ENCODE data around the gene CASZ1. TPM values are rescaled to one million over a fixed set of nuclear protein-coding genes. Genes with fewer than 3 reads are reported as not detected.

CASZ1 gene
- total RNA-seq, 1 experiment from 2014 or later = 3.9 TPM

GRCh38 chr1:10602936-10603335 lies 193.5 kb downstream of the CASZ1 start:
- no peak overlapping the region for H3K4me3 Mint-ChIP-seq

More at GRCh38 chr1:10602936-10603335, 193.5 kb downstream of the CASZ1 start:
- no peak for DNase-seq
- no peak for TF ChIP-seq CTCF (conservative IDR thresholded peaks at IDR 0.05)
- H4K5ac ChIP-seq (ENCODE audit: insufficient read length, low read depth, low read length) = no peak overlapping the region
- H2BK15ac ChIP-seq (ENCODE audit: low read depth, low read length) = no peak overlapping the region
- no peaks in the 10 kb centered on the region for H3K9me3 ChIP-seq (ENCODE audit: control insufficient read depth, low read depth, low read length)
- H3K27ac Mint-ChIP-seq = no peak overlapping the region
- 0 out of 2 replicates have a peak, but pooled peaks cover 6% of the 10 kb centered on the region for H3K4me1 ChIP-seq (ENCODE audit: insufficient read depth, low read length)
- H3K9me3 Mint-ChIP-seq = no peaks in the 10 kb centered on the region
- H3K18ac ChIP-seq (ENCODE audit: insufficient read length, low read depth, low read length) = no peak overlapping the region
- no peaks in the 10 kb centered on the region for H3K79me2 ChIP-seq (ENCODE audit: insufficient read depth, low read length)
- no peak overlapping the region for H2AK5ac ChIP-seq (ENCODE audit: insufficient read length, low read length)
- H3K4me2 ChIP-seq (ENCODE audit: insufficient read depth, insufficient read length, low read length) = no peak overlapping the region
- H2BK20ac ChIP-seq (ENCODE audit: low read depth, low read length, poor library complexity, severe bottlenecking) = no peak overlapping the region
- no peaks in the 10 kb centered on the region for H3K79me1 ChIP-seq (ENCODE audit: insufficient read depth, low read depth, low read length, poor library complexity, severe bottlenecking)
- no peaks in the 10 kb centered on the region for H3K23me2 ChIP-seq (ENCODE audit: insufficient read length, low read depth, low read length, poor library complexity, severe bottlenecking)
- WGBS (ENCODE audit: extremely low coverage, insufficient read length, low lambda C conversion rate) = no CpG with 5 or more reads among the region's 3 CpGs
- H2AFZ ChIP-seq (ENCODE audit: low read length) = no peak overlapping the region
- no peak overlapping the region for H3K23ac ChIP-seq (ENCODE audit: insufficient read length, low read depth, low read length)
- peaks cover 4% of the 10 kb centered on the region for H4K20me1 ChIP-seq (ENCODE audit: control insufficient read depth, insufficient read depth, insufficient read length)
- no peak overlapping the region for H3K56ac ChIP-seq (ENCODE audit: insufficient read length, low read depth, low read length)
- peaks cover 25% of the 10 kb centered on the region in 2 experiments for H3K4me1 Mint-ChIP-seq
- no peak overlapping the region for H3K9ac ChIP-seq (ENCODE audit: extremely low read depth, insufficient read length, low read length)
- H3T11ph ChIP-seq (ENCODE audit: low read length) = no peak overlapping the region
- H3K4ac ChIP-seq (ENCODE audit: low read depth, low read length) = no peak overlapping the region
- H3K14ac ChIP-seq (ENCODE audit: insufficient read depth, low read length) = no peak overlapping the region
- H2BK120ac ChIP-seq (ENCODE audit: low read depth, low read length, poor library complexity, severe bottlenecking) = no peak overlapping the region
- no peak overlapping the region for H4K8ac ChIP-seq (replicated peaks; ENCODE audit: insufficient read length, low read depth, low read length)
- no peak overlapping the region for H2BK5ac ChIP-seq (ENCODE audit: insufficient read length, low read length)
- peaks cover 0 to 4% (median 0%) of the 10 kb centered on the region in 3 experiments; a peak in 1 of 7 replicates for H3K36me3 Mint-ChIP-seq (ENCODE audit: insufficient read depth in 1 of 3, low read depth in 3 of 3)
- no peak overlapping the region for H4K91ac ChIP-seq (ENCODE audit: insufficient read length, low read depth, low read length)
- no peak overlapping the region for H2BK12ac ChIP-seq (ENCODE audit: insufficient read length, low read depth, low read length)
- H3K27ac ChIP-seq (ENCODE audit: insufficient read length, low read depth, low read length) = no peak overlapping the region
- no peaks in the 10 kb centered on the region for H3K27me3 Mint-ChIP-seq (ENCODE audit: low read depth)
- no peaks in the 10 kb centered on the region; the same call in 1 of the 2 replicates for H3K27me3 ChIP-seq (ENCODE audit: insufficient read depth, low read length)

Data from H9 (cell line).